OCI-LY3 (cell line): Measurements from ENCODE around the gene SASS6.

Source experiments
- EZH2phosphoT487 ChIP-seq: fragments of 200-600 bp; shearing (Covaris generic); IDR thresholded peaks from 2 replicates; pipeline ENCODE4 v1.6.1; 2018; ENCODE audit warnings: antibody characterized with exemption, mixed run types, low read depth
- TF ChIP-seq, protein P1 (sequence below): fragments of 200-600, 300-600 bp; sonication (generic); IDR thresholded peaks from 2 replicates; pipeline ENCODE4 v1.5.1; 2014; ENCODE audit warnings: antibody characterized with exemption, low read length, low read depth

DNA sequence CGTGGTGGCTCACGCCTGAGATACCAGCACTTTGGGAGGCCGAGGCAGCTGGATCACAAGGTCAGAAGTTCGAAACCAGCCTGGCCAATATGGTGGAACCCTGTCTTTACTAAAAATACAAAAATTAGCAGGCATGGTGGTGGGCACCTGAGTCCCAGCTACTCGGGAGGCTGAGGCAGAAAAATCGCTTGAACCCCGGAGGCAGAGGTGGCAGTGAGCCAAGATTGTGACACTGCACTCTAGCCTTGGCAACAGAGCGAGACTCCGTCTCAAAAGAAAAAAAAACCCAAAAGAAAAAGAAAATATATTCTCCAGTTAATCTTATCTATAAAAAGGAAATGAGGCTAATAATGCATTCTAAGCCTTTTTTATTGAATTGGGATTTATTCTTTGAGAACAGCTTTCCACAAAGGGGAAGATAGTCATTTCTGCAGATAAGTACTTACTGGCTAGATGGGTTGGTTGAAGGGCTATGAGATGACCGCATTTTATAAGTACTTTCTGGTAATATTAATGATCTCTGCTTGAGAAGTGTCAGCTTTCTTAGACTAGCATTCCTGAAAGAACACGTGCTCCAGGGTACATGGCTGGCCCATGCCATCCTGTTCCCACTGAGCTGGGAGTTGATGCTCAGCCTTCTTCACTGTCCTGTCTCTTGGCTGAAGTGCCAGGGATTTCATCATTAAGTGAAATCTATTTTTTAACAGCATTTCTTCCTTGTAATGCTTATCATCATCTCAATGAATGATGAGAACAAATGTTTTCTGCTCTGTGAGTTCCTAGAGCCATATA is 57.9 kb downstream of the SASS6 start:
- TF ChIP-seq, protein P1, sequence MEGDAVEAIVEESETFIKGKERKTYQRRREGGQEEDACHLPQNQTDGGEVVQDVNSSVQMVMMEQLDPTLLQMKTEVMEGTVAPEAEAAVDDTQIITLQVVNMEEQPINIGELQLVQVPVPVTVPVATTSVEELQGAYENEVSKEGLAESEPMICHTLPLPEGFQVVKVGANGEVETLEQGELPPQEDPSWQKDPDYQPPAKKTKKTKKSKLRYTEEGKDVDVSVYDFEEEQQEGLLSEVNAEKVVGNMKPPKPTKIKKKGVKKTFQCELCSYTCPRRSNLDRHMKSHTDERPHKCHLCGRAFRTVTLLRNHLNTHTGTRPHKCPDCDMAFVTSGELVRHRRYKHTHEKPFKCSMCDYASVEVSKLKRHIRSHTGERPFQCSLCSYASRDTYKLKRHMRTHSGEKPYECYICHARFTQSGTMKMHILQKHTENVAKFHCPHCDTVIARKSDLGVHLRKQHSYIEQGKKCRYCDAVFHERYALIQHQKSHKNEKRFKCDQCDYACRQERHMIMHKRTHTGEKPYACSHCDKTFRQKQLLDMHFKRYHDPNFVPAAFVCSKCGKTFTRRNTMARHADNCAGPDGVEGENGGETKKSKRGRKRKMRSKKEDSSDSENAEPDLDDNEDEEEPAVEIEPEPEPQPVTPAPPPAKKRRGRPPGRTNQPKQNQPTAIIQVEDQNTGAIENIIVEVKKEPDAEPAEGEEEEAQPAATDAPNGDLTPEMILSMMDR: no peak
- no peak for TF ChIP-seq EZH2phosphoT487
